Measurements from ENCODE around the gene BAHCC1.
A peak's percentile ranks its signal among the peaks of the same experiment; 100 is the strongest.

Gene BAHCC1

DNA sequence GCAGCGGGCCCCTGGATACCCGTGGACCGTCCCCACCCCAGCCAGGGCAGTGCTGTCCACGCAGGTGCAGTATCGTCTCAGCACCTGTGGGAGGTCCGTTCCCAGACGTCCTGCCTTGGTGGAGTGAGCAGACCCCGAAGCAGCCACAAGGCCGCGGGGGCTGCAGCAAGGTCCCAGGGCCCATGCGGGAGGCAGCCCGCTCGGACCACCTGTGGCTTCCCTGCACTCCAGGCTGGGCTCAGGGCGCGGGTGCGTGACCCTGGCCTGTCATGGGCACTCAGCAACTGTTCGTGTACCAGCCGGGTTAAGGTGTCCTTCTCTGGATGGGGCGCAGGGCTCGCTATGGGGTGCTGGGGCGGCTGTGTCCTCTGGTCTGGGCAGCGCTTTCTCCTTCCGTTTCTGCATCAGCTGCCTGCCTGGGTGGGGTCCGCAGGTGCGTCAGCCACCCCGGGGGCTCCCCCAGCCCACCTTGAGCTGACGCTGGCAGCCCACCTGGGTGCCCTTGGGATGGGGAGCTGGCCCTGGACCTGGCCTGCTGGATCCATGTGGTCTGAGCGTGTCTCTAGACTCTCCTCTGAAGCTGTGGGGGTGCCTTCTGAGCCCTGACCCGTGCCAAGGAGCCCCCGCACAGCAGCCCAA is 18.4 kb downstream of the BAHCC1 start:
- TF ChIP-seq, protein P1, sequence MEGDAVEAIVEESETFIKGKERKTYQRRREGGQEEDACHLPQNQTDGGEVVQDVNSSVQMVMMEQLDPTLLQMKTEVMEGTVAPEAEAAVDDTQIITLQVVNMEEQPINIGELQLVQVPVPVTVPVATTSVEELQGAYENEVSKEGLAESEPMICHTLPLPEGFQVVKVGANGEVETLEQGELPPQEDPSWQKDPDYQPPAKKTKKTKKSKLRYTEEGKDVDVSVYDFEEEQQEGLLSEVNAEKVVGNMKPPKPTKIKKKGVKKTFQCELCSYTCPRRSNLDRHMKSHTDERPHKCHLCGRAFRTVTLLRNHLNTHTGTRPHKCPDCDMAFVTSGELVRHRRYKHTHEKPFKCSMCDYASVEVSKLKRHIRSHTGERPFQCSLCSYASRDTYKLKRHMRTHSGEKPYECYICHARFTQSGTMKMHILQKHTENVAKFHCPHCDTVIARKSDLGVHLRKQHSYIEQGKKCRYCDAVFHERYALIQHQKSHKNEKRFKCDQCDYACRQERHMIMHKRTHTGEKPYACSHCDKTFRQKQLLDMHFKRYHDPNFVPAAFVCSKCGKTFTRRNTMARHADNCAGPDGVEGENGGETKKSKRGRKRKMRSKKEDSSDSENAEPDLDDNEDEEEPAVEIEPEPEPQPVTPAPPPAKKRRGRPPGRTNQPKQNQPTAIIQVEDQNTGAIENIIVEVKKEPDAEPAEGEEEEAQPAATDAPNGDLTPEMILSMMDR (IDR thresholded peaks at IDR 0.05) = no peak
- no peak for DNase-seq (ENCODE audit: low spot score)
- Histone ChIP-seq H3K27ac (peak overlapping the region in 1 of 2 donors; percentile 38), H3K4me3 (no peak overlapping the region)

DNA sequence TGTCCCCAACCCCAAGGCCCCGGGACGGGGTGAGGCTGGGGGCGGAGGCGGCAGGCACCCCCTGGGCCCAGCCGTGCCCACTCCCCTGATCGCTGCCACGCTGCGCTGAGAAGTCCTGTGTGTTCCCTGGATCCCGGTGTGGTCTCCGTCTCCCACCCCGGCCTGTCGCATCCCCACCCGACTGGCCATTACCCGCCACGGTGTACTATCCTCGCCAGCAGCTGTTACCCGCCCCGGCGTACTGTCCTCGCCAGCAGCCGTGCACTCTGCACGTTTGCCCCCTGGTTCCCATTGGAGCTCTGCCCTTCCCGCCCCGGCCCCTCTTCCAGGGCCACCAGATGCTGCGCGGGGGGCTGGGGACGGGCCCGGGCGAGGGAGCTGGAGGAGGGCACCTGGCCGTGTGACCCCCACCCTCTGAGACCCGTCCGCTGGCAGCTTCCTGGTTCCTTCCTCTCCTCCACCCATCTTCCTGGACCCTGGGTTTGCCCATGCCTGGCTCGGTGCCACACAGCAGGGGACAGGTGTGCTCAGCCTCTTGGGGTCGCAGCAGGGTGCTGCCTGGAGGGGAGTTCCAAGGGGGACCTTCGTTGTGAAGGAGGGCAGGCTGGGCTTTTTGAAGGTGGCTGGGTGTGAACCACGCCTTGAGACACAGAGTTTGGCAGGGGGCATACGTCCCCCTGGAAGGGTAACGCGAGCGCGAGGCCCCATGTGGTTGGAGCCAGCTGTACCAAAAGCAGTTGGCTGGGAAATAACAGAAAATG is 19.7 kb downstream of the BAHCC1 start:
- H3K4me3 ChIP-seq = no peak overlapping the region

DNA sequence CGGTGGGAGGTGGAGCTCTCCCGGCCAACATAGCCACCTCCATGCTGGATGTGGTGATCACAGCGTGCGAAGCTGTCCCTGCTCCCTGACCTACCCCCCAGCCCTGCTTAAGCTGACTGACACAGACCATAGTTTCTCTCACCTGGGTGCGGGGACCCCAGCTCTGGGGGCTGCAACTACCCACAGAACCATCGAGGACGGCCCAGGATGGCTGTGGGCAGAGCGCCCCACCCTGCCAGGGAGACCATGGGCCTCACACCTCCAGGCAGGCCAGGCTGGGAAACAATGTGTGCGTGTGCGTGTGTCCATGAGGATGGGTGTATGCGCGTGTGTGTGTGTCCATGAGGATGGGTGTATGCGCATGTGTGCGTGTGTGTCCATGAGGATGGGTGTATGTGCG is 20.4 kb downstream of the BAHCC1 start:
- Histone ChIP-seq H3K4me3 (no peak overlapping the region), H3K27ac (peak overlapping the region in 1 of 2 donors; percentile 3)
- no peak for DNase-seq (ENCODE audit: low spot score)
- TF ChIP-seq, protein P1 (IDR thresholded peaks at IDR 0.05) = no peak

More for the DNA sequence above, 19.7 kb downstream of the BAHCC1 start:
- TF ChIP-seq, protein P1 (IDR thresholded peaks at IDR 0.05) = no peak
- no peak for DNase-seq (ENCODE audit: low spot score)
- H3K27ac ChIP-seq = peak overlapping the region in 1 of 2 donors; percentile 3

DNA sequence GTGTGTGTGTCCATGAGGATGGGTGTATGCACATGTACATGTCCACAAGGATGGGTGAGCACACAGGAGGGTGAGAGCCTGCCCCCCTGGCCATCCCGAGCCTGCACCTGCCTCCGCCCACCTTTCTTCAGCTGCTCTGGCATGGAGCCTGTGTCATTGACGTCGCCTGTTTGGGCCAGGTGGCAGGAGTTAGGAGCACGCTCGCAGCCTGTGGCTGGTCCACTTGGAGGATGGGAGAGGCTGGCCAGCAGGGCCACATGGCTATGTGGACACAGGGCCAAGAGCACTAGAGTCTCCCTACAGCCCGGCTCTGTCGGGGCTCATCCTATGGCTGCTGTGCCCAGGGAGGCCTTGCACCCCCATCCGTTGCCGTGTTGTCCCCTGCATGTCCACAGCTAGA is 21.4 kb downstream of the BAHCC1 start:
- TF ChIP-seq, protein P1 (IDR thresholded peaks at IDR 0.05) = no peak
- peak overlapping the region; percentile 94 to 97 for H3K27ac ChIP-seq
- DNase-seq (ENCODE audit: low spot score) = no peak
- no peak overlapping the region for H3K4me3 ChIP-seq

DNA sequence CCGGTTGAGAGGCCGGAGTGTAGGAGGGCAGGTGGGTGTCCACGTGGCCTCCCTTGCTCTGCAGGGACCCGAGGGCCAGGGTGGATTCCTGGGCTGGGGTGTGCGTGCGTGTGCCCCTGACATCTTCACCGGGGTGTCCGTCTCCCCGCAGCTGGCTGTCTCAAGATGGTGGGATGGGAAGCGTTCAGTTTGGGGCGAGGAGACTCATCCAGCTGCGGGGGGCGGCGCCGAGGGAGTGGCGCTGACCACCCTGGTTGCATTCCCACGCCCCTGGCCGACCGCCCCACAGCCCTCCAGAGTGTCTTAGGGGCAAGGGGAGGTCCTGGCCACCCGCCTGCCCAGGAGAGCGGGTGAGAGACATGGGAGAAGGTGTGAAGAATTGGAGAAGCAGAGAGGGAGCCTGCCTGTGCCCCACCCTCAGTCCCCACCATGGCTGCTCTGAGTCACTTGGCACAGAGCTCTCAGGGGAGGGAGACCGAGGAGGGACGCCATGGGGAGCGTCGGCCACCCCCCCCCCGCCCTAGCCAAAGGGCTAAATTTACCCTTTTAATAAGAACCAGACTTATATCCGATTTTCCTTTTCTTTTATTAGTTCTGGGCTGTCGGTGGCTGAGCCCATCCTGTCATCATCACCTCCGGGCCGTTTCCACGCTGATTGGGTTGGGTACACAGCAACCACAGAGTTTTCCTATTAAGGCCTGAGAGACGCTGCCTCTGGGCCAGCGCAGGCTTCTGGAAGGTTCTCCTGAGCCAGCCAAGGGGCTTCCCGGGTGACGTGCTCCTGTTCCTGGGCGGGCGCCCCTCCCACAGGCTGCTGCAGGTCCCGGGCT is 22.0 kb downstream of the BAHCC1 start:
- DNase-seq (ENCODE audit: low spot score) = peak; percentile 92
- Histone ChIP-seq H3K4me3 (peak overlapping the region; percentile 37), H3K27ac (peak overlapping the region; percentile 94 to 97)

DNA sequence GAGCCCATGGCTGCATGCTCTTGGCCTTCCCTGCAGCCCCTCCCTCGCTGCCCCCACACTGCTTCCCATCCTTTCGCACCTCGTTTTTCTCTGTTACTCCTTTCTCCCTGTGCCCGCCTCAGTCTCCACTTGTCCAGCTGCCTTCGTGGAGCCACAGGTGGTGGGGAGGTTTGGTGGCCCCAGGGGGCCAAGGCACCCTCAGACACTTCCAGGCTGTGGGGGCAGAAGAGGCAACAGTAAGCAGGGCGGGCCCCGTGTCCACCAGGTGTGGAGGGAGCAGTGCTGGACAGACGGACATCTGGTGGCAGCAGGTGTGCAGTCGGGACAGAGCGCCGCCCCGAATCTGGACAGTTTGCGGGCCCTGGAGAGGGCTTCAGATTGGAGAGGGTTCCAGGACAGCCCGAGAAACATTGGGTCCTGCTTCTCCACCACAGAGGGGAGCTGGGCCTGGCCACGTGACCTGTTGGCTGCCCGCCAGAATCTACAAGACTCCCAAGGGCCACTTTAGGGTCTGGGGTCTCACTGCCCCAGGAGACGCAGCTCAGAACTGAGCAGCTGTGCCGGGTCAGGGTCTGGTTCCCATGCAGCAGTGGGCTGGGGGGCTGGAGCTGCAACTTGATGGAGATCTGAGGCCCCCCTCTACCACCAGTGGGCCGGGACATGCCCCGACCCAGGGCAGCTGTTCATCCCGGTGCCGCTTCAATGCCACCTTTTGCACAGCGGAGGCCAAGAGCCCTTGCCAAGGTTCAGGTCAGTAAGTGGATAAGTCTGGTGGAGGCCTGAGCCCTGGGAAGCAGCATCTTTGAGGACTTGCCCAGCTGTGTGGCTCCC is 22.8 kb downstream of the BAHCC1 start:
- TF ChIP-seq, protein P1 (IDR thresholded peaks at IDR 0.05) = no peak
- Histone ChIP-seq H3K4me3 (peak overlapping the region; percentile 37), H3K27ac (peak overlapping the region; percentile 94 to 97)
- DNase-seq (ENCODE audit: low spot score) = no peak

More for the DNA sequence above, 22.0 kb downstream of the BAHCC1 start:
- TF ChIP-seq, protein P1 (IDR thresholded peaks at IDR 0.05) = no peak
